ENCODE results near the gene HVCN1.

DNA sequence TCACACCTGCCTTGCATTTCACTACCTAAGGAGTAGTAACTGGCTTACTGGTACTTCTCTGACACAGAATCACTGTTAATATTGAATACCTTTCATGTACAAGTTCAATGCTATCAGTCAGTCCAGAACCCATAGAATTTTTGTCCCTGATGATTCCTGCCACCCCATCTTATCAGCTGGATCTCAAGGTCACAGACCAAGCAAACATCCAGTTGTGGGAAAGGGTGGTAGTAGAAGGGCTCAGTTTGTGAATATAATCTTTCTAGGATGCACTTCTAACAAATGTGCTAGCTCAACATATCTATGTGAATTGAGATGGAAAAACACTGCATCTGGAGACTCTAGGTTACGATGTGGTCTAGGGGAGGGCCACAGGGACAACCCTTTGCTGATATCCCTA, 39.7 kb upstream of the HVCN1 start:
- TF ChIP-seq, protein P1, sequence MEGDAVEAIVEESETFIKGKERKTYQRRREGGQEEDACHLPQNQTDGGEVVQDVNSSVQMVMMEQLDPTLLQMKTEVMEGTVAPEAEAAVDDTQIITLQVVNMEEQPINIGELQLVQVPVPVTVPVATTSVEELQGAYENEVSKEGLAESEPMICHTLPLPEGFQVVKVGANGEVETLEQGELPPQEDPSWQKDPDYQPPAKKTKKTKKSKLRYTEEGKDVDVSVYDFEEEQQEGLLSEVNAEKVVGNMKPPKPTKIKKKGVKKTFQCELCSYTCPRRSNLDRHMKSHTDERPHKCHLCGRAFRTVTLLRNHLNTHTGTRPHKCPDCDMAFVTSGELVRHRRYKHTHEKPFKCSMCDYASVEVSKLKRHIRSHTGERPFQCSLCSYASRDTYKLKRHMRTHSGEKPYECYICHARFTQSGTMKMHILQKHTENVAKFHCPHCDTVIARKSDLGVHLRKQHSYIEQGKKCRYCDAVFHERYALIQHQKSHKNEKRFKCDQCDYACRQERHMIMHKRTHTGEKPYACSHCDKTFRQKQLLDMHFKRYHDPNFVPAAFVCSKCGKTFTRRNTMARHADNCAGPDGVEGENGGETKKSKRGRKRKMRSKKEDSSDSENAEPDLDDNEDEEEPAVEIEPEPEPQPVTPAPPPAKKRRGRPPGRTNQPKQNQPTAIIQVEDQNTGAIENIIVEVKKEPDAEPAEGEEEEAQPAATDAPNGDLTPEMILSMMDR (IDR thresholded peaks at IDR 0.05), result no peak
- no peak for TF ChIP-seq POLR2A (IDR thresholded peaks at IDR 0.05; ENCODE audit: low read length)
- TF ChIP-seq KDM5A (IDR thresholded peaks at IDR 0.05), result no peak
- no peak for TF ChIP-seq POLR2AphosphoS2 (conservative IDR thresholded peaks at IDR 0.05; ENCODE audit: low read length)
- no peak for TF ChIP-seq CEBPB (IDR thresholded peaks at IDR 0.05)
- TF ChIP-seq ZC3H11A (IDR thresholded peaks at IDR 0.05), result no peak
- no peak for TF ChIP-seq NR3C1 (IDR thresholded peaks at IDR 0.05)
- no peak for TF ChIP-seq MAX (IDR thresholded peaks at IDR 0.05)
